Skeletal muscle satellite cell (primary cell): Measurements from ENCODE around the gene OTOG.
"Not testable (repeated sequence)": the region's sequence is repeated elsewhere in the genome, so short reads cannot be mapped to it uniquely, and the experiment has no call there.

Experiments used
- H3K27me3 ChIP-seq: 2 replicates; pipeline ENCODE4 v1.7.0; 2013; ENCODE audit warnings: low read length; ENCODE audit not compliant: control insufficient read depth, insufficient read depth
- H3K36me3 ChIP-seq: 2 replicates; pipeline ENCODE4 v1.7.0; 2013; ENCODE audit warnings: mild to moderate bottlenecking, control low read depth, low read length; ENCODE audit not compliant: insufficient read depth
- H3K4me1 ChIP-seq: 2 replicates; pipeline ENCODE4 v1.7.0; 2013; ENCODE audit warnings: low read length; ENCODE audit not compliant: control insufficient read depth, insufficient read depth
- H3K4me2 ChIP-seq: 2 replicates; pipeline ENCODE4 v1.7.0; 2013; ENCODE audit warnings: mild to moderate bottlenecking, low read length
- H3K4me3 ChIP-seq: 2 replicates; pipeline ENCODE4 v1.7.0; 2013; ENCODE audit warnings: low read length
- H3K9ac ChIP-seq: 2 replicates; pipeline ENCODE4 v1.7.0; 2013; ENCODE audit warnings: mild to moderate bottlenecking, low read depth, low read length, moderate library complexity
- H3K9me3 ChIP-seq: replicated peaks from 2 replicates; pipeline ENCODE4 v1.7.0; 2013; ENCODE audit warnings: mild to moderate bottlenecking, control low read depth, low read length

OTOG gene

DNA sequence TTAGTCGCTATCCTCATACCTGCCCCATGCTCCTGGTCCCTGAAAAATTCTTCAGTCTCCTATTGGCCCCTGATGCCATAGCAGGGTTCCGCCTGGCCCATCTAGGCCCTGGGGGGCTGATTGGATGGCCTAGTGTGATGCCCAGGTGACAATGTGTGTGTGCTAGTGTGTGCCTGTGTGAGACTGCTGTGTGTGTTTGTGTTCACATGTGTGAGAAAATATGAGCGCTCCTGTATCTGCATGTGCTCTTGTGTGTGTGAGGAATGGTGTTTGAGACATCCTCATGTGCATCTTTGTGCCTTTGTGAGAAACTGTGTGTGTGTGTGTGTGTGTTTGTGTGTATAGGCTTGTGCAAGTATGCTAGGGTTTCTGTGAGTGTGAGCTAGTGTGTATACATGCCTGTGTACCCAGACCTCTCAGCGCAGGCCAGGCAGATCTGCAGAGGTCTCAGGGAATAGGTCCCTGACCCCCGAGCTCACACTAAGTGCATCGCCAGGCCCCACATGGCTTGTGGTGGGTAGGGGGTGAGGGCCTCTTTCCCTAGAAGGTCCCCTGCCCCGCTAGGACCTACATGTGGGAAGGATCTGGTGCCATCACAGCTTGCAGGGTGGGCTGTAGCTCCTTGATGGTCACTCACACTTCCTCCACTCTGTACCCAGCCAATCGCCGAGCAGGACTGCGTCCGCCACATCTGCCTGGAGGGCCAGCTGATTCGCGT, 64.6 kb downstream of the OTOG start:
- no peak overlapping the region for H3K4me3 ChIP-seq
- no peak overlapping the region for H3K4me2 ChIP-seq
- no peaks in the 10 kb centered on the region for H3K36me3 ChIP-seq
- H3K4me1 ChIP-seq = no peaks in the 10 kb centered on the region
- H3K9me3 ChIP-seq = no peaks in the 10 kb centered on the region
- H3K9ac ChIP-seq = no peak overlapping the region
- peaks cover 18% of the 10 kb centered on the region for H3K27me3 ChIP-seq

DNA sequence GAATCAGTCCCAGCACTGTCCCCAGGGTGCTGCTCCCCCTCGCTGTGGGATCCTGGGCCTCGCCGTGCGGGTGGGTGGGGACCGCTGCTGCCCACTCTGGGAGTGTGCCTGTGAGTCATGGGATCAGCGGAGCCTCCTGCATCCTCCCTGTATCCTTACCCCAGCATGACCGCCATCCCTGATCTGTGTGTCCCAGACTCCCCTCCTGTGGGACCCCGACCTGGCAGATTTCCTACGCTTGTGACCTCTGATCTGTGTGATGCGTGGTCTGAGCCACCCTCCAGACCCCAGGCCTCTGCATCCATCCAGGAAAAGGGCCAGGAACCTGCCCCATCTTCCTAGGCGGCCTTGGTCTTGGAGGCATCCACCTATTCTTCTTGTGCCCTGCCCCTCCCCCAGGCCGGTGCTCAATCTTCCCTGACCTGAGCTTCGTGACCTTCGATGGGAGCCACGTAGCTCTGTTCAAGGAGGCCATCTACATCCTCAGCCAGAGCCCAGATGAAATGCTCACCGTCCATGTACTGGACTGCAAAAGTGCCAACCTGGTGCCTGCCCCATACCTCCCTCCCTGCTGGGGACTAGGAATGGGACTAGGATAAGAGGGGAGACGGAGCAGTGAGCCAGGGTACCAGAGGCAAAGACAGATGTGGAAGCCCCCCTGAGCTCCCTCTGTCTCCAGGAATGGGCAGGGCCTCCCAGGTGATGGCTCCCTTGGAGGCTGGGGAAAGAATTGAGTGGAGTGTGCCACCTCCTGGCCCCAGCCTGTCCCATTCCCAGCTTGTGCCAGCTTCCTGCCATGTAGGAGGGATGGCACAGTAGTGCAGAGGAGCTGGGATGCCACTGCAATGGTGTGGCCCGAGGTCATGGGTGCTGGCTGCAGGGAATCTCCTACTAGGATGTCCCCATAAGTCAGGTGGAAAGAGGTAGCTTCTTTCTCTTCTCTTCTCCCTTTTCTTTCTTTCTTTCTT, 65.4 kb downstream of the OTOG start:
- Histone ChIP-seq H3K9me3 (no peaks in the 10 kb centered on the region), H3K27me3 (peaks cover 21% of the 10 kb centered on the region), H3K9ac (no peak overlapping the region)

DNA sequence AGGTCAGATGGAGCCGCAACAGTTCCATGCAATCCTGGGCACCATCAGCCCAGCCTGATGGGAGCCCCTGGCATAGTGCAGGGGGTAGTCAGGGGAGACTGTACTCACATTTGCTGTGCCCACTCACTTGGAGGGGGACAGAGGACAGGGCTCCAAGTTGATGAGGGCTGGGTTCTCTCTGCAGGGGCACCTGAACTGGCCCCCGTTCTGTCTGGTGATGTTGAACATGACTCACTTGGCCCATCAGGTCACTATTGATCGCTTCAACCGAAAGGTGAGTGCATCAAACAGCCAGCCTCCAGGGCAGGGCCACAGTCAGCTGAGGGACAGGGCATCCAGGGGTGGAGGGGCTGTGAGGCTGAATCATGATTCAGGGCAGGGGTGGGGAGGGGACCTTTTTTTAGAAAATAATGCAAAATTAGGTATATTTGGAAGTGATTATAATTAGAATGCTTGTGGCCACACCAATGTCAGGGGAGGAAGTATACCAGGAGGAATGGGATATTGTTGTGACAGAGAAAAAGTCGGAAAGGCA, 66.4 kb downstream of the OTOG start:
- Histone ChIP-seq H3K4me3 (no peak overlapping the region), H3K9me3 (no peaks in the 10 kb centered on the region), H3K4me2 (no peak overlapping the region), H3K4me1 (no peaks in the 10 kb centered on the region), H3K36me3 (no peaks in the 10 kb centered on the region), H3K27me3 (peaks cover 16% of the 10 kb centered on the region), H3K9ac (no peak overlapping the region)

More for the DNA sequence above, 65.4 kb downstream of the OTOG start:
- Histone ChIP-seq H3K4me3 (no peak overlapping the region), H3K4me2 (no peak overlapping the region), H3K36me3 (no peaks in the 10 kb centered on the region), H3K4me1 (no peaks in the 10 kb centered on the region)

DNA sequence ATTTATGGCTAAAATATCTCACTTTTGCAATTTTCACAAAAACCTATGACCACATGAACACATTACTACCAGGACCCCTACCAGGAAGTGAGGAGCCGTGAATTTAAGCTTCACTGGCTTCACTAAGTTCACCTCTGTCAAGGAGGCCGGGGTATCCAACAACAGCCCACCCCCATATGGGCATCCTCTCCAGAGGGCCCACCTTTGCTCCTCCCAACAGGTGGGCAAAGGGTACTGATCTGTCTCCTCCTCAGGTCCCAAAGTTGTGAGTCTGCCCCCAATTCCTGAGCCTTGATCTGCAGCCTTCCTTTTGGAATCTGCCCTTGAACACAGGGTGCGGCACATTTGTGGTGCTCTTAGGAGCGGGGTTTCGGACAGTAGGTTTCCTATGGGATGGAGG, 66.9 kb downstream of the OTOG start:
- Histone ChIP-seq H3K9me3 (no peaks in the 10 kb centered on the region), H3K4me1 (no peaks in the 10 kb centered on the region), H3K27me3 (peaks cover 13% of the 10 kb centered on the region), H3K36me3 (no peaks in the 10 kb centered on the region), H3K9ac (no peak overlapping the region), H3K4me3 (no peak overlapping the region), H3K4me2 (no peak overlapping the region)

DNA sequence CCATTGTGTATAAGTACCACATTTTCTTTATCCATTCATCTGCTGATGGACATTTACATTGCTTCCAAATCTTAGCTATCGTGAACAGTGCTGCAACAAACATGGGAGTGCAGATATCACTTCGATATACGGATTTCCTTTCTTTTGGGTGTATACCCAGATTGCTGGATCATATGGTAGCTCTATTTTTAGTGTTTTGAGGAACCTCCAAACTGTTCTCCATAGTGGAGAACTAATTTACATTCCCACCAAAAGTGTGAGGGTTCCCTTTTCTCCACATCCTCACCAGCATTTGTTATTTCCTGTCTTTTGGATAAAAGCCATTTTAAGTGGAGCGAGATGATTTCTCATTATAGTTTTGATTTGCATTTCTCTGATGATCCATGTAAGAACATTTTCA, 75.7 kb downstream of the OTOG start:
- not testable (repeated sequence) for H3K4me1 ChIP-seq, H3K9me3 ChIP-seq, H3K9ac ChIP-seq, H3K4me2 ChIP-seq, H3K36me3 ChIP-seq, H3K4me3 ChIP-seq
- H3K27me3 ChIP-seq = peaks cover 22% of the 10 kb centered on the region

DNA sequence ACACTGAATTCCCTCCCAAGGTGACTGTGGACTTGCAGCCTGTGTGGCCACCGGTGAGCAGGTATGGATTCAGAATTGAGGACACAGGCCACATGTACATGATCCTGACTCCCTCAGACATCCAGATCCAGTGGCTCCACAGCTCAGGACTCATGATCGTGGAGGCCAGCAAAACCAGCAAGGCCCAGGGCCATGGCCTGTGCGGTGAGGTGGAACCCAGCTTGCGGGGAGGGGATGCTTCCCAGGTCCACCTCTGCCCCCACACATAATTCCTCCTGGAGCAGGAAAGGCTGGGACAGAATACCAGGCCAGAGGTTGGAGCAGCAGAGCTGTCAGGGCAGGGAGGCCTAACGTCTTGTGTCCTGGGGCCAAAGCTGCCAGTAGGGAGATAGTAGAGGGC, 82.1 kb downstream of the OTOG start:
- H3K9ac ChIP-seq = no peak overlapping the region
- peaks cover 28% of the 10 kb centered on the region for H3K27me3 ChIP-seq
- H3K4me3 ChIP-seq = no peak overlapping the region
- H3K36me3 ChIP-seq = no peaks in the 10 kb centered on the region
- no peak overlapping the region for H3K4me2 ChIP-seq
- no peaks in the 10 kb centered on the region for H3K9me3 ChIP-seq
- H3K4me1 ChIP-seq = no peaks in the 10 kb centered on the region

DNA sequence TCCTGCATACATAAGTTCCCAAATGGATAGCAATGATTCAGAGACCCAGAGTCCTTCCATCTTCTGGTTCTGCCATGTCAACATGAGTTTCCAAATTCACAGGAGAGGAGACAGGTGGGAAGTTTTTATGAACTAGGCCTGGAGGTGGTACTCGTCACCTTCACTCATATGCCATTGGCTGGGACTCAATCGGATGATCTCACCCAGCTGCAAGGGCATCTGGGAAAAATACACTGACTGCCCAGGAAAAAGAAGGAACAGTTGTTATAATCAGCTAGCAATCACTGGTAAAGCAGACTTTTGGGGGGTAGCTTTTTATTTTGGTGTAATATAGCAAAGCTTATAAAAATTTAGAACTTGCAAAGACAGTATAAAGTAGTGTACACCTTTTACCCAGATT, 83.9 kb downstream of the OTOG start:
- no peak overlapping the region for H3K9ac ChIP-seq
- no peaks in the 10 kb centered on the region for H3K9me3 ChIP-seq
- no peaks in the 10 kb centered on the region for H3K36me3 ChIP-seq
- H3K4me2 ChIP-seq = no peak overlapping the region
- H3K4me3 ChIP-seq = no peak overlapping the region
- peaks cover 24% of the 10 kb centered on the region for H3K27me3 ChIP-seq
- no peaks in the 10 kb centered on the region for H3K4me1 ChIP-seq

DNA sequence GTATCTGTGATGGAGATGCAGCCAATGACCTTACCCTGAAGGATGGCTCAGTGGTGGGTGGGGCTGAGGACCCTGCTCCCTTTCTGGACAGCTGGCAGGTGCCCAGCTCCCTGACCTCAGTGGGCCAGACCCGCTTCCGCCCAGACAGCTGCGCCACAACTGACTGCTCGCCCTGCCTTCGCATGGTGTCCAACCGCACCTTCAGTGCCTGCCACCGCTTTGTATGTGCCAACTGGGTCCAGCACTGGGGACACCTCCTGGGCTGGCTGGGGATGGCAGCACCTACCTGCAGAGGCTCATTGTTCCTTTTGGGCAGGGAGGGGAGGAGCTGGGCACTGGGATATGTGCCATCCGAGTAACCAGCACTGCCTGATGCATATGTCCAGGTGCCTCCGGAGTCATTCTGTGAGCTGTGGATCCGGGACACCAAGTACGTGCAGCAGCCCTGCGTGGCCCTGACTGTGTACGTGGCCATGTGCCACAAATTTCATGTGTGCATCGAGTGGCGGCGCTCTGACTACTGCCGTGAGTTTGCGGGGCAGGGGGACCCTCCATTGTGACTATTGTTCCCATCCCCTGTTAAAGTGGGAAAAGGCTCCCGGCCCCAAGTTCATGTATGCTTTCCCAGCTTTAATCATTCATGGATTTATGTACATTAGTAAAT, 84.8 kb downstream of the OTOG start:
- no peak overlapping the region for H3K9ac ChIP-seq
- H3K27me3 ChIP-seq = peaks cover 19% of the 10 kb centered on the region
- no peaks in the 10 kb centered on the region for H3K36me3 ChIP-seq
- no peaks in the 10 kb centered on the region for H3K9me3 ChIP-seq
- H3K4me2 ChIP-seq = no peak overlapping the region
- H3K4me3 ChIP-seq = no peak overlapping the region
- no peaks in the 10 kb centered on the region for H3K4me1 ChIP-seq

DNA sequence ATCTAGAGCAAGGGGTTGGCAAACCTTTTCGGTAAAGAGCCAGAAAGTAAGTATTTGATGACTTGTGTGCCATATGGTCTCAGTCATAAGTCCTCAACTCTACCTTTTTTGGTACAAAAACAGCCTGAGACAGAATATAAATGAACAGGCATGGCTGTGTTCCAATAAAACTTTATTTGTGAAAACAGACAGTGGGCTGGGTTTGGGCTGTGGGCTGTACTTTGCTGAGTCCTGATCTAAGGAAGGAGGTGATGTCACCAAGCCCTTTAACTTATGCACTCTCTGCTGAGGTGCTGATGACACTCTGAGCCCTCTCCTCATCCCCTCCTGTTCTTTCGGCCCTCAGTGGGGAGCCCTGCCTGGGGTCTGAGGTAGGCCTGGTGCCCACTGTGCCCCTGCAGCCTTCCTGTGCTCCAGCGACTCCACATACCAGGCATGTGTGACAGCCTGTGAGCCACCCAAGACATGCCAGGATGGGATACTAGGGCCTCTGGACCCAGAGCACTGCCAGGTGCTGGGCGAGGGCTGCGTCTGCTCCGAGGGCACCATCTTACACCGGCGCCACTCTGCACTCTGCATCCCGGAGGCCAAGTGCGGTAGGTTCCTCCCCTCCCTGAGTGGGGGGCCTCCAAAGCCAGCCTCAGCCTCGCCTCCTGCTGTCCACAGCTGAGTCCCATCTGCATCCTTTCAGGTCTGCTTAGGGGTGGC, 86.4 kb downstream of the OTOG start:
- Histone ChIP-seq H3K36me3 (no peaks in the 10 kb centered on the region), H3K9me3 (no peaks in the 10 kb centered on the region), H3K9ac (no peak overlapping the region), H3K4me3 (no peak overlapping the region), H3K4me2 (no peak overlapping the region), H3K4me1 (no peaks in the 10 kb centered on the region), H3K27me3 (peaks cover 15% of the 10 kb centered on the region)

DNA sequence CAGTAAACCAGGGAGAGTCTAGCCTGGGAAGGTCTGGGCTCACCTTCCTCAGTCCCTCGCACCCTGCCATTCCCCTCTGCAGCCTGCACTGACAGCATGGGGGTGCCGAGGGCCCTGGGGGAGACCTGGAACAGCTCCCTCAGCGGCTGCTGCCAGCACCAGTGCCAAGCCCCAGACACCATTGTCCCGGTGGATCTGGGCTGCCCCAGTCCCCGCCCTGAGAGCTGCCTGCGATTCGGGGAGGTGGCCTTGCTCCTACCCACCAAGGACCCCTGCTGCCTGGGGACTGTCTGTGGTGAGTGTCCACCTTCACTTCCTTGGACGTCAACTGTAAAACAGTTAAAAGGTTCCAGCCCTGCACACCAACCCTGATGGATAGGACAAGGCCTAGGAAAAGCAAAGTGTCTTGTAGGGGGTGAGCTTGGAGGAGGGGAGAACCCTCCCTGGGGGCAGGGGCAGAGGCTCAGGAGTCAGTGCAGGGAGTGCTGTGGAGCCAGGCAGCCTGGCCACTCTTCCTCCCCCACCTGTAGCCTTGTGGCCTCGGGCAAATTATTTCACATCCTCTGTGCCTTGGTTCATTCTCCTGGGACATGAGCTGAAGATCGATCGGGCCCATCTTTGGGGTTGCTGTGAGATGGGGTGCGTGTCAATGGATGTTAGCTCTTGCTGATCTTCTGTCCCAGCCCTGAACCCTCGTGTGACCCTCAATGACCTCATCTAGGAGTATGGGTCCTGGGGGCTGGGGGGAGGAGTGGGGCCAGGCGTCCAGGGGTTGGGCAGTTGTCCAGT, 87.1 kb downstream of the OTOG start:
- H3K27me3 ChIP-seq = peaks cover 7% of the 10 kb centered on the region
- no peaks in the 10 kb centered on the region for H3K9me3 ChIP-seq

More for the DNA sequence above, 87.1 kb downstream of the OTOG start:
- Histone ChIP-seq H3K36me3 (no peaks in the 10 kb centered on the region), H3K9ac (no peak overlapping the region), H3K4me2 (no peak overlapping the region), H3K4me1 (no peaks in the 10 kb centered on the region), H3K4me3 (no peak overlapping the region)
